Measurements from ENCODE around the gene PROS1. TPM values are rescaled to one million over a fixed set of nuclear protein-coding genes. Genes with fewer than 3 reads are reported as not detected.

The PROS1 gene
- 57.1 and 109 TPM in 2 replicates for total RNA-seq (ENCODE audit: low replicate concordance)

DNA sequence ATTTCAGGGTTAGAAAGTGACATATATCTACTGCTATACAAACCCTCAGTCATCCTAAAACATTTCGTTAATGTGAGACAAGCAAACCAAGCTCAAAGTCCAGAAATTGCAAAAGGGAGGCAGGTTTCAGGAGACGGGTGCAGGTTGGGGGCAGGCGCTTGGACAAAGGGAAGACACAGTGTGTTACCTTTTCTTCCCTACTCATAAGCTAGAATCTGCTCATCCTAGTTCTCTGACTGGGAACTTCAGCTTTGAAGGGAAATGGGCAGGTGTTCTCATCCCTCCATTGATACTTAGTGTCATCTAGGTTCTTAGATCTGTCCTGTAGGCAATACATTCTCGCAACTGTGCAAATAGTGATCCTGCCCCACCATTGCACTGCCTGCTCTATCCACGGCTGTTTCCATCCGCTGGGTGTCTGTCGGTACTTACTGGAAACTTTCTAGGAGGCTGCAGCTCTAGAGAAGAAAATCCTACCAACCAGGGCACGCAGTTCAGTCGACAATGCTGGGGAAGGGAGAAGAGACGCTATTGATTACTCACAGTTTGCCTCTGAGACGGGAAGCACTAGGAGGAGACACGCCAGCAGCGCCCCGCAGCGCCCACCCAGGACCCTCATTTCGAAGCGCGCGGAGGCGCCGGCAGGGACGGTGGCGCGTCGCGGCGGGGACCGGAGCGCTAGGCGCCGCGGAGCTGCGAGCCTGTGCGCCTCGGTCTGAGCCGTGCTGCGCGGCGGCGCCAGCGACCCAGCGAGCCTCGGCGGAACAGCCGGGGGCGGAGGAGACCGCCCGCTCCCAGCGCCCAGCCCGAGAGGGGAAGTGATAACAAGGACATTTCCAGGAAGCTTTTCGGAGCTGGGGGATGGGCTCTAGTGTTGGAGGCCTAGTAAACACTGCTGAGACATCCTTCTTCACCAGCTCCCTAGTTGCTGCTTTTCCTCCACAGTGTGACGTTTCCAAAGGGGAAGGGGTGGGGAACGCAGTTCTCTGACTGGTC lies at the start of gene PROS1:
Gene PROS1 (minus strand): TSS at position 766 of the 996 bp plus-strand sequence. CDS start 147 bp downstream, at position 619.
- TF ChIP-seq, protein P1, sequence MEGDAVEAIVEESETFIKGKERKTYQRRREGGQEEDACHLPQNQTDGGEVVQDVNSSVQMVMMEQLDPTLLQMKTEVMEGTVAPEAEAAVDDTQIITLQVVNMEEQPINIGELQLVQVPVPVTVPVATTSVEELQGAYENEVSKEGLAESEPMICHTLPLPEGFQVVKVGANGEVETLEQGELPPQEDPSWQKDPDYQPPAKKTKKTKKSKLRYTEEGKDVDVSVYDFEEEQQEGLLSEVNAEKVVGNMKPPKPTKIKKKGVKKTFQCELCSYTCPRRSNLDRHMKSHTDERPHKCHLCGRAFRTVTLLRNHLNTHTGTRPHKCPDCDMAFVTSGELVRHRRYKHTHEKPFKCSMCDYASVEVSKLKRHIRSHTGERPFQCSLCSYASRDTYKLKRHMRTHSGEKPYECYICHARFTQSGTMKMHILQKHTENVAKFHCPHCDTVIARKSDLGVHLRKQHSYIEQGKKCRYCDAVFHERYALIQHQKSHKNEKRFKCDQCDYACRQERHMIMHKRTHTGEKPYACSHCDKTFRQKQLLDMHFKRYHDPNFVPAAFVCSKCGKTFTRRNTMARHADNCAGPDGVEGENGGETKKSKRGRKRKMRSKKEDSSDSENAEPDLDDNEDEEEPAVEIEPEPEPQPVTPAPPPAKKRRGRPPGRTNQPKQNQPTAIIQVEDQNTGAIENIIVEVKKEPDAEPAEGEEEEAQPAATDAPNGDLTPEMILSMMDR (IDR thresholded peaks at IDR 0.05; ENCODE audit: insufficient read depth, low read length): peak; percentile 3
- peak within 1 kb of the TSS; percentile 81 for H3K4me3 ChIP-seq (ENCODE audit: low read depth, low read length)
- peak; percentile 91 for DNase-seq (ENCODE audit: low read depth)

DNA sequence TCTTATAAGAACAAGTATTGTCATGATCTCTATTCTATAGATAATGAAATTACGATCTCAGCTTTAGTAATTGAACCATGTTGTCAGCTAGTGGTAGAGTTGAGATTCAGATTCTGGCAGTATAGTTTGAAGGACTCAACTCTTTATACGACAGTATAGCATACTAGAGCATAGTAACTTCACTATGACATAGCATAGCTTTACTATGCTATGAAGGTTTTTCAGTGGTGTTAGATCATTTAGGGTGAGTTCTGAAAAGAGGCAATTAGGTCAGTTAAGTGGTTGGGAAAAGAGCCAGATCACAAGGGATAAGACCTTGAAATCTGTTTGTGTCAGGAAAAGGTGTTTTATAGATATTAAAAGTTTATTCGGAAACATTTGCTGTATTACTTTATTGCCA lies 46.6 kb upstream of the PROS1 start:
- TF ChIP-seq, protein P1 (IDR thresholded peaks at IDR 0.05; ENCODE audit: insufficient read depth, low read length): no peak
- DNase-seq (ENCODE audit: low read depth): no peak
- no peak overlapping the region for H3K4me3 ChIP-seq (ENCODE audit: low read depth, low read length)

DNA sequence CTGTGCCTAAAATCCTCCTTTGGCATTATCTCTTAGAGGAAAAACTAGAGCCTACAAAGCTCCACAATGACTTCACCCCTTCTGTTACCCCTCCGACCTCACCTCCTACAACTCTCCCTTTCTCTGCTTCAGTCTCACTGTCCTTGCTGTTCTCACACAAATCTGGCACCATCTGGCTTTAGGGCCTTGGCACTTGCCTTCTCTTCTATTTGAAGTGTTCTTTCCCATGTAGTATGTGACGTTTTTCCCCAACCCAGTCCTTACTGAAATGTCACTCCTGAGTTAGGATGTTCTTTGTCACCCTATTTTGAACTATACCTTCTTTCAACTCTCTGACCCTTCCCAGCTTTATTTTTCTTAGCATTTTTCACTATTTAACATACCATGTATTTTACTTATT lies 46.0 kb upstream of the PROS1 start:
- no peak overlapping the region for H3K4me3 ChIP-seq (ENCODE audit: low read depth, low read length)
- TF ChIP-seq, protein P1 (IDR thresholded peaks at IDR 0.05; ENCODE audit: insufficient read depth, low read length): no peak
- no peak for DNase-seq (ENCODE audit: low read depth)

DNA sequence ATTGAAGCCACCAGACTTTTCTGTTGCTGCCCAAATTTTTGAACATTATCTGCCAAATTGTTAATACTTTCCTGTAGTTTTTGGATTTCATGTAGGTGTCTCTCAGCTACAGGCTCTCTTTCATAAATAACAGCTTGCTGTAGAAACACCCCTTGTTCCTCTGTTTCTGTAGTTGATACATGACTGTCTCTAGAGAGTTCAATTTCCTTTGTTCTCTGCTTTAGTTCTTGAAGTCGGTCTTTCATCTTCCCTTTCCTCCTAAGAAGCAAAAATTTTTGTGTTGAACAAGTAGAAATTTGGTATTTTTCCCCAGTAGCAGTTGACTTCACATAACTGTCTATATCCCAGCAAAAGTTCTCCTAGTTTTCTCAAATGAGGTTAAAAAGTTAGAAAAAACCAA lies 41.3 kb upstream of the PROS1 start:
- H3K4me3 ChIP-seq (ENCODE audit: low read depth, low read length): no peak overlapping the region
- DNase-seq (ENCODE audit: low read depth): no peak

DNA sequence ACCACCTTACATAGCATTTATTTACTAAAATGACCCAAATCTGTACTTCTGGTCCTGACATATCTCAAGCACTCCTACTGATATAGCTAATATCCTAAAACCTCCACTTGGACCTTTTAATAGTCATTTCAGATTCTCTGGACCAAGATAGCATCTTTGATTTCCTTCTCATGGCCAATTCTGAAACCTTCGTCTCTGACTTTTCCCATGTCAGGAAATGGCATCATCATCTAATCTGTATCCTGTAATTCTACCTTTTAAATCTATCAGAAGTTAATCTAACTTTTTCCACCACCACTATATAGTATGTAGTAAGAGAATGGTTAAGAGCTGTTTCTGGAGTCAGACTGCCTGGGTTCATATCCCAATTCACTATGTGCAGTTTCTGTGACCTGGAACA lies 38.5 kb upstream of the PROS1 start:
- H3K4me3 ChIP-seq (ENCODE audit: low read depth, low read length): no peak overlapping the region
- TF ChIP-seq, protein P1 (IDR thresholded peaks at IDR 0.05; ENCODE audit: insufficient read depth, low read length): no peak
- DNase-seq (ENCODE audit: low read depth): no peak

More for the DNA sequence above, 41.3 kb upstream of the PROS1 start:
- TF ChIP-seq, protein P1 (IDR thresholded peaks at IDR 0.05; ENCODE audit: insufficient read depth, low read length): no peak

DNA sequence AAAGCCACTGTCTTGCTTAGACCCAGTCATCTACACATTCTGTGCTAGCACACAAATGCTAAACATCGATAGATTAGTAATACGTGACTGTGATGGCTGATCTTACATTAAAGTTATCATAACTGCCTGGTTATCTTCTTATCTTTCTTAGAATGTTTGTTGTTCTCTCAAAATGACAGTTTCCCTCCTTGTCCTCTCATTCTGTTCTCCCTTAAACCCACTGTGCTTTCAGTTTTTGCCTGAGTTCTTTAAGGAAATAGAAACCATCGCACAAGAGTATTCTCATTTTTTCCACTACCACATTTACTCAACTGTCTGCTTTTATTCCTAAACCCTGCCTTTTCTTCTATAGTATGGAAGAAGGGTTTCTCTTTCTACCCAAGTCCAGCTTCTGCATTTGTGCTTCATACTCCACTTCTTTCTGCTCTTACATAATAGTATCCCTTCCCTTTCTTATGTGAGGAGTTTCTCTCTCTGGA lies 37.6 kb upstream of the PROS1 start:
- DNase-seq (ENCODE audit: low read depth): no peak
- TF ChIP-seq, protein P1 (IDR thresholded peaks at IDR 0.05; ENCODE audit: insufficient read depth, low read length): no peak
- no peak overlapping the region for H3K4me3 ChIP-seq (ENCODE audit: low read depth, low read length)
